Neural crest cell (in vitro differentiated cells): ENCODE measurements around the gene ZCCHC17. TPM values are rescaled to one million over a fixed set of nuclear protein-coding genes. Genes with fewer than 3 reads are reported as not detected.

Experiments used
- DNase-seq: peaks from one replicate; pipeline ENCODE4 v3.0.0; 2021; ENCODE audit warnings: low read depth, mixed read lengths, low spot score
- H3K27ac Mint-ChIP-seq: one replicate; pipeline ENCODE4 v1.8.0; 2021; ENCODE audit warnings: mild to moderate bottlenecking, mixed read lengths; ENCODE audit not compliant: unreplicated experiment
- H3K27me3 Mint-ChIP-seq: 2 replicates; pipeline ENCODE4 v1.8.0; 2021; ENCODE audit warnings: low read depth, mild to moderate bottlenecking, mixed read lengths
- H3K36me3 Mint-ChIP-seq: 2 replicates; pipeline ENCODE4 v1.8.0; 2021; ENCODE audit warnings: low read depth, mild to moderate bottlenecking, mixed read lengths
- H3K4me1 Mint-ChIP-seq: 2 replicates; pipeline ENCODE4 v1.8.0; 2021; ENCODE audit warnings: mixed read lengths
- H3K4me3 Mint-ChIP-seq: one replicate; pipeline ENCODE4 v1.8.0; 2021; ENCODE audit warnings: mild to moderate bottlenecking, mixed read lengths
- H3K9me3 Mint-ChIP-seq: 2 replicates; pipeline ENCODE4 v1.8.0; 2021; ENCODE audit warnings: mixed read lengths
- total RNA-seq: library from RNA; stranded (reverse); gene quantifications from 2 replicates; pipeline ENCODE4 v1.2.1, GENCODE V29; 2021
- TF ChIP-seq, protein P1 (sequence below): fragments of 200-600 bp; sonication (generic); conservative IDR thresholded peaks from 2 replicates; pipeline ENCODE4 v1.5.0; 2021; ENCODE audit warnings: antibody characterized with exemption, mild to moderate bottlenecking

The ZCCHC17 gene
- total RNA-seq, 1 donor from 2014 or later: 59.7 TPM

DNA sequence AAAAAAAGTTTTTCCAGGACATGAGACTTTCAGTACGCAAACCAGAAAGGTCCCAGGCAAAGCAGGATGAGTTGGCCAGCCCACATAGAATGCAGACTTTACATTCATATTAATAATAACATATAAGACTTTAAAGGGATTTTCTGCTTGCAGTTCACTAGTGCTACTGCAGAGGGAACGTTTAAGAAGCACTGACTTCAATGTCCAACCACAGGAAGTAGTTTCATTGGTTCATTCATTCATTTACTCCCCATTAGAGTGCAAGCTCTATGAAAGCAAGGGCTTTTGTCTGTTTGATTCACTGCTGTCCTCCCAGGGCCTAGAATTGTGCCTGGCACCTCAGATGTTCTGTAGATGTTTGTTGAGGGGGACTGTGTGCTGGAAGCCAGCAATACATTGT is 104.4 kb downstream of the ZCCHC17 start:
- no peak overlapping the region for H3K27ac Mint-ChIP-seq
- H3K36me3 Mint-ChIP-seq: no peaks in the 10 kb centered on the region
- TF ChIP-seq, protein P1, sequence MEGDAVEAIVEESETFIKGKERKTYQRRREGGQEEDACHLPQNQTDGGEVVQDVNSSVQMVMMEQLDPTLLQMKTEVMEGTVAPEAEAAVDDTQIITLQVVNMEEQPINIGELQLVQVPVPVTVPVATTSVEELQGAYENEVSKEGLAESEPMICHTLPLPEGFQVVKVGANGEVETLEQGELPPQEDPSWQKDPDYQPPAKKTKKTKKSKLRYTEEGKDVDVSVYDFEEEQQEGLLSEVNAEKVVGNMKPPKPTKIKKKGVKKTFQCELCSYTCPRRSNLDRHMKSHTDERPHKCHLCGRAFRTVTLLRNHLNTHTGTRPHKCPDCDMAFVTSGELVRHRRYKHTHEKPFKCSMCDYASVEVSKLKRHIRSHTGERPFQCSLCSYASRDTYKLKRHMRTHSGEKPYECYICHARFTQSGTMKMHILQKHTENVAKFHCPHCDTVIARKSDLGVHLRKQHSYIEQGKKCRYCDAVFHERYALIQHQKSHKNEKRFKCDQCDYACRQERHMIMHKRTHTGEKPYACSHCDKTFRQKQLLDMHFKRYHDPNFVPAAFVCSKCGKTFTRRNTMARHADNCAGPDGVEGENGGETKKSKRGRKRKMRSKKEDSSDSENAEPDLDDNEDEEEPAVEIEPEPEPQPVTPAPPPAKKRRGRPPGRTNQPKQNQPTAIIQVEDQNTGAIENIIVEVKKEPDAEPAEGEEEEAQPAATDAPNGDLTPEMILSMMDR: peak; percentile 22
- H3K27me3 Mint-ChIP-seq: no peaks in the 10 kb centered on the region
- peaks cover 13% of the 10 kb centered on the region for H3K4me1 Mint-ChIP-seq
- no peaks in the 10 kb centered on the region for H3K9me3 Mint-ChIP-seq
- H3K4me3 Mint-ChIP-seq: no peak overlapping the region
- DNase-seq: no peak

- H3K4me3 Mint-ChIP-seq: no peak overlapping the region
- DNase-seq: no peak
- TF ChIP-seq, protein P1: no peak
- no peaks in the 10 kb centered on the region for H3K27me3 Mint-ChIP-seq
- no peak overlapping the region for H3K27ac Mint-ChIP-seq
- no peaks in the 10 kb centered on the region for H3K9me3 Mint-ChIP-seq
- H3K36me3 Mint-ChIP-seq: no peaks in the 10 kb centered on the region
- H3K4me1 Mint-ChIP-seq: peaks cover 6% of the 10 kb centered on the region
These were observed 108.9 kb downstream of the ZCCHC17 start for GRCh38 chr1:31405578-31406245.

- peaks cover 11% of the 10 kb centered on the region for H3K4me1 Mint-ChIP-seq
- H3K36me3 Mint-ChIP-seq: no peaks in the 10 kb centered on the region
- H3K4me3 Mint-ChIP-seq: no peak overlapping the region
- no peaks in the 10 kb centered on the region for H3K9me3 Mint-ChIP-seq
- DNase-seq: no peak
- TF ChIP-seq, protein P1: no peak
- H3K27ac Mint-ChIP-seq: no peak overlapping the region
- H3K27me3 Mint-ChIP-seq: peaks cover 7% of the 10 kb centered on the region
These were observed 110.3 kb downstream of the ZCCHC17 start for GRCh38 chr1:31407029-31407626.

- DNase-seq: no peak
- Mint-ChIP-seq H3K9me3 (no peaks in the 10 kb centered on the region), H3K36me3 (no peaks in the 10 kb centered on the region), H3K27me3 (peaks cover 13% of the 10 kb centered on the region), H3K27ac (no peak overlapping the region), H3K4me3 (no peak overlapping the region), H3K4me1 (peaks cover 22% of the 10 kb centered on the region)
- TF ChIP-seq, protein P1: no peak
These were observed 112.0 kb downstream of the ZCCHC17 start for GRCh38 chr1:31408788-31409318.

GRCh38 chr1:31409946-31410858 is 113.4 kb downstream of the ZCCHC17 start:
- H3K4me3 Mint-ChIP-seq: peak overlapping the region; percentile 85
- TF ChIP-seq, protein P1: no peak
- H3K4me1 Mint-ChIP-seq: peaks cover 35% of the 10 kb centered on the region
- no peak for DNase-seq
- peaks cover 13% of the 10 kb centered on the region for H3K27me3 Mint-ChIP-seq
- H3K9me3 Mint-ChIP-seq: no peaks in the 10 kb centered on the region
- H3K36me3 Mint-ChIP-seq: no peaks in the 10 kb centered on the region
- H3K27ac Mint-ChIP-seq: no peak overlapping the region
